H1 (cell line): ENCODE measurements around the gene PDE5A. TPM values are rescaled to one million over a fixed set of nuclear protein-coding genes. Genes with fewer than 3 reads are reported as not detected.

Experiments
- CTBP2 ChIP-seq: IDR thresholded peaks from 2 replicates; pipeline ENCODE4 v1.7.0; 2011; ENCODE audit warnings: borderline replicate concordance, mild to moderate bottlenecking, moderate library complexity, mixed read lengths, low read length; ENCODE audit not compliant: insufficient read depth, insufficient read length
- polyA plus RNA-seq, 7 experiments: library from polyadenylated mRNA; depleted of rRNA in 3 of 7; stranded (reverse) in 5 of 7; unstranded in 2 of 7; fragments of >200 nt in 5 of 7; fragments of 200-250 nt in 2 of 7; gene quantifications; 1 replicate in 5 of 7; 2 replicates in 1 of 7; 4 replicates in 1 of 7; pipeline versions ENCODE4 v1.2.1 to v1.2.3, GENCODE V29; 2011 to 2013; ENCODE audit warnings: missing spikeins in 2 of 7, mixed read lengths in 2 of 7
- total RNA-seq: library from RNA; stranded (reverse); fragmentation: NEBNext Ultra II Directional; extraction: Animal tissue kit (Norgen Biotek cat#: 25700); gene quantifications from 2 replicates; pipeline ENCODE4 v1.2.1, GENCODE V29; 2021

The PDE5A gene
- total and polyA plus RNA-seq, 2 of the 8 experiments (the other 6 are each of a cell fraction or from before 2014, with no cell fraction given), result 5.6 to 32.4 TPM

DNA sequence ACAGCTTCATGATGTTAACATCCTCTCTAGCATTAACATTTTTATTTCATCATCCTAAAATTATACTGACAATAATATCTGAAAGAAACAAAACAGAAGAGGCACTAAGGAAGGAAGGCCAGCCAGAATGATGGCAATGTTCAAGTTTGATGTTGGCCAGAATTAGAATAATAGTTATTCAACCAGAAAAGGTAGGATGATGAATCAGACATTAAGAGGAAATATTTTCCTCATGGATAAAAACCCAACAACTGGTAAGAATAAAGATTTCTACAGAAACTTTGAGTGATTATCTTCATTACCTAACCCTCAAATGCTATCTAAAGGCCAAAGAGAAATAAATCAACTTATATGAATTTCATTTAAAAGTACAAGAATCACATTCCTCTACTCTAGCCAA is 105.2 kb downstream of the PDE5A start (continued):
- TF ChIP-seq CTBP2, result no peak
